ENCODE results near the gene ADCY10. TPM values are rescaled to one million over a fixed set of nuclear protein-coding genes. Genes with fewer than 3 reads are reported as not detected.

Gene ADCY10
- total RNA-seq, 1 experiment from 2014 or later: 0.20 TPM

DNA sequence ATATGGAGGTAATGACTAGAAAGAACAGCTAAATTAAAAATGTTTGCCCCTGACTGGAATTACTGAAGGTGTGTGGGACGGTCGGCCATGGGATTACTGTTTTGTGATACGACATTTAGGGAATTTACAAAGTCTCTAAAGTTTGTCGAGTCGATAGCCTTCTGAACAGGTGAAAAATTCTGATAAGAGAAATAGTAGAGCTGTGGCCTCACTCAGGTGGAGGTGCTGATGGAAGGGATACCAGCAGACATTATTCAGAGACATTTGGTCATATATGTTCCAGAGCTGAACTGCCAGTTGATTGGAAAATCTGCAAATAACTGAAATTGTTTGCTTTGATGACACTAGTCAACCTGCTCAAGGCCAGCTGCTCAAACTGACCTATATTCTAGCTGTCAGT is 71.1 kb downstream of the ADCY10 start:
- Histone ChIP-seq H4K8ac (replicated peaks; ENCODE audit: insufficient read length, low read depth, low read length) (no peak overlapping the region), H3T11ph (ENCODE audit: low read length) (no peak overlapping the region), H4K20me1 (ENCODE audit: control insufficient read depth, insufficient read depth, insufficient read length) (no peaks in the 10 kb centered on the region), H3K27ac (ENCODE audit: insufficient read length, low read depth, low read length) (no peak overlapping the region), H3K79me2 (ENCODE audit: insufficient read depth, low read length) (no peaks in the 10 kb centered on the region), H3K9ac (ENCODE audit: extremely low read depth, insufficient read length, low read length) (no peak overlapping the region), H3K4ac (ENCODE audit: low read depth, low read length) (no peak overlapping the region), H3K4me1 (ENCODE audit: insufficient read depth, low read length) (no peaks in the 10 kb centered on the region), H3K27me3 (ENCODE audit: insufficient read depth, low read length) (no peaks in the 10 kb centered on the region), H3K9me3 (ENCODE audit: control insufficient read depth, low read depth, low read length) (no peaks in the 10 kb centered on the region), H2BK15ac (ENCODE audit: low read depth, low read length) (no peak overlapping the region), H3K18ac (ENCODE audit: insufficient read length, low read depth, low read length) (no peak overlapping the region), H2BK20ac (ENCODE audit: low read depth, low read length, poor library complexity, severe bottlenecking) (no peak overlapping the region), H3K23ac (ENCODE audit: insufficient read length, low read depth, low read length) (no peak overlapping the region), H3K4me2 (ENCODE audit: insufficient read depth, insufficient read length, low read length) (no peak overlapping the region), H2BK120ac (ENCODE audit: low read depth, low read length, poor library complexity, severe bottlenecking) (no peak overlapping the region), H3K79me1 (ENCODE audit: insufficient read depth, low read depth, low read length, poor library complexity, severe bottlenecking) (no peaks in the 10 kb centered on the region), H2BK12ac (ENCODE audit: insufficient read length, low read depth, low read length) (no peak overlapping the region), H4K91ac (ENCODE audit: insufficient read length, low read depth, low read length) (no peak overlapping the region), H2BK5ac (ENCODE audit: insufficient read length, low read length) (no peak overlapping the region), H3K14ac (ENCODE audit: insufficient read depth, low read length) (no peak overlapping the region), H2AFZ (ENCODE audit: low read length) (no peak overlapping the region), H4K5ac (ENCODE audit: insufficient read length, low read depth, low read length) (no peak overlapping the region), H2AK5ac (ENCODE audit: insufficient read length, low read length) (no peak overlapping the region), H3K23me2 (ENCODE audit: insufficient read length, low read depth, low read length, poor library complexity, severe bottlenecking) (no peaks in the 10 kb centered on the region), H3K56ac (ENCODE audit: insufficient read length, low read depth, low read length) (no peak overlapping the region)
- no peaks in the 10 kb centered on the region for H3K36me3 Mint-ChIP-seq (ENCODE audit: insufficient read depth in 1 of 3, low read depth in 3 of 3)
- H3K4me3 Mint-ChIP-seq: no peak overlapping the region
- no peaks in the 10 kb centered on the region for H3K4me1 Mint-ChIP-seq
- WGBS (ENCODE audit: extremely low coverage, insufficient read length, low lambda C conversion rate): no CpG with 5 or more reads among the region's 5 CpGs
- H3K9me3 Mint-ChIP-seq: no peaks in the 10 kb centered on the region
- no peaks in the 10 kb centered on the region; the same call in 1 of the 2 replicates for H3K27me3 Mint-ChIP-seq (ENCODE audit: low read depth)
- TF ChIP-seq, protein P1, sequence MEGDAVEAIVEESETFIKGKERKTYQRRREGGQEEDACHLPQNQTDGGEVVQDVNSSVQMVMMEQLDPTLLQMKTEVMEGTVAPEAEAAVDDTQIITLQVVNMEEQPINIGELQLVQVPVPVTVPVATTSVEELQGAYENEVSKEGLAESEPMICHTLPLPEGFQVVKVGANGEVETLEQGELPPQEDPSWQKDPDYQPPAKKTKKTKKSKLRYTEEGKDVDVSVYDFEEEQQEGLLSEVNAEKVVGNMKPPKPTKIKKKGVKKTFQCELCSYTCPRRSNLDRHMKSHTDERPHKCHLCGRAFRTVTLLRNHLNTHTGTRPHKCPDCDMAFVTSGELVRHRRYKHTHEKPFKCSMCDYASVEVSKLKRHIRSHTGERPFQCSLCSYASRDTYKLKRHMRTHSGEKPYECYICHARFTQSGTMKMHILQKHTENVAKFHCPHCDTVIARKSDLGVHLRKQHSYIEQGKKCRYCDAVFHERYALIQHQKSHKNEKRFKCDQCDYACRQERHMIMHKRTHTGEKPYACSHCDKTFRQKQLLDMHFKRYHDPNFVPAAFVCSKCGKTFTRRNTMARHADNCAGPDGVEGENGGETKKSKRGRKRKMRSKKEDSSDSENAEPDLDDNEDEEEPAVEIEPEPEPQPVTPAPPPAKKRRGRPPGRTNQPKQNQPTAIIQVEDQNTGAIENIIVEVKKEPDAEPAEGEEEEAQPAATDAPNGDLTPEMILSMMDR (conservative IDR thresholded peaks at IDR 0.05): no peak
- H3K27ac Mint-ChIP-seq: no peak overlapping the region
- DNase-seq: no peak

All from H9 (cell line).